Activated naive CD8-positive, alpha-beta T cell (primary cell): ENCODE data around the gene APOBEC3F.
"Not testable (repeated sequence)": the region's sequence is repeated elsewhere in the genome, so short reads cannot be mapped to it uniquely, and the experiment has no call there.

ENCODE experiments used
- H3K27ac Mint-ChIP-seq: one replicate; pipeline ENCODE4 v1.8.0; 2021; ENCODE audit warnings: mixed read lengths
- H3K27me3 Mint-ChIP-seq: one replicate; pipeline ENCODE4 v1.8.0; 2021; ENCODE audit warnings: mixed read lengths
- H3K36me3 Mint-ChIP-seq: one replicate; pipeline ENCODE4 v1.8.0; 2021; ENCODE audit warnings: mixed read lengths
- H3K4me1 Mint-ChIP-seq: one replicate; pipeline ENCODE4 v1.8.0; 2021; ENCODE audit warnings: low read depth, mixed read lengths
- H3K4me3 Mint-ChIP-seq: one replicate; pipeline ENCODE4 v1.8.0; 2021; ENCODE audit warnings: mild to moderate bottlenecking, mixed read lengths
- H3K9me3 Mint-ChIP-seq: one replicate; pipeline ENCODE4 v1.8.0; 2021; ENCODE audit warnings: low read depth, mixed read lengths

The APOBEC3F gene

GRCh38 chr22:39040538-39041296 lies at the start of gene APOBEC3F:
TSS of gene APOBEC3F (plus strand) at chr22:39040864. CDS start at chr22:39040961, 97 bp downstream.
- not testable (repeated sequence) for H3K36me3 Mint-ChIP-seq, H3K27me3 Mint-ChIP-seq, H3K9me3 Mint-ChIP-seq
- peak within 1 kb of the TSS; percentile 91 for H3K27ac Mint-ChIP-seq
- H3K4me3 Mint-ChIP-seq = peak within 1 kb of the TSS; percentile 89
- peaks cover 40% of the 10 kb centered on the region for H3K4me1 Mint-ChIP-seq

- not testable (repeated sequence) for H3K36me3 Mint-ChIP-seq, H3K27me3 Mint-ChIP-seq, H3K27ac Mint-ChIP-seq, H3K4me3 Mint-ChIP-seq, H3K9me3 Mint-ChIP-seq
- peaks cover 23% of the 10 kb centered on the region for H3K4me1 Mint-ChIP-seq
These were observed 47.7 kb upstream of the APOBEC3F start for GRCh38 chr22:38992871-38993371.

GRCh38 chr22:38996105-38996504 lies 44.6 kb upstream of the APOBEC3F start:
- Mint-ChIP-seq H3K27ac (no peak overlapping the region), H3K4me3 (no peak overlapping the region), H3K36me3 (no peaks in the 10 kb centered on the region), H3K27me3 (no peaks in the 10 kb centered on the region), H3K9me3 (peaks cover 3% of the 10 kb centered on the region), H3K4me1 (peaks cover 7% of the 10 kb centered on the region)

- Mint-ChIP-seq H3K4me1 (peaks cover 8% of the 10 kb centered on the region), H3K27me3 (no peaks in the 10 kb centered on the region), H3K9me3 (peaks cover 3% of the 10 kb centered on the region), H3K27ac (no peak overlapping the region), H3K36me3 (no peaks in the 10 kb centered on the region), H3K4me3 (no peak overlapping the region)
These were observed 43.1 kb upstream of the APOBEC3F start for GRCh38 chr22:38997518-38997917.

GRCh38 chr22:39003165-39003638 lies 37.5 kb upstream of the APOBEC3F start:
- Mint-ChIP-seq H3K4me1 (peaks cover 9% of the 10 kb centered on the region), H3K9me3 (no peaks in the 10 kb centered on the region), H3K27ac (peak overlapping the region; percentile 1), H3K4me3 (no peak overlapping the region), H3K27me3 (no peaks in the 10 kb centered on the region), H3K36me3 (no peaks in the 10 kb centered on the region)

- no peak overlapping the region for H3K4me3 Mint-ChIP-seq
- H3K27me3 Mint-ChIP-seq = no peaks in the 10 kb centered on the region
- no peaks in the 10 kb centered on the region for H3K36me3 Mint-ChIP-seq
These were observed 33.5 kb upstream of the APOBEC3F start for GRCh38 chr22:39007177-39007576.

GRCh38 chr22:39008271-39008850 lies 32.3 kb upstream of the APOBEC3F start:
- not testable (repeated sequence) for H3K4me3 Mint-ChIP-seq, H3K27me3 Mint-ChIP-seq, H3K36me3 Mint-ChIP-seq, H3K9me3 Mint-ChIP-seq
- H3K27ac Mint-ChIP-seq = peak overlapping the region; percentile 28
- H3K4me1 Mint-ChIP-seq = peaks cover 10% of the 10 kb centered on the region

More at GRCh38 chr22:39007177-39007576, 33.5 kb upstream of the APOBEC3F start:
- H3K9me3 Mint-ChIP-seq = no peaks in the 10 kb centered on the region
- peaks cover 9% of the 10 kb centered on the region for H3K4me1 Mint-ChIP-seq
- no peak overlapping the region for H3K27ac Mint-ChIP-seq

GRCh38 chr22:39010946-39011345 lies 29.7 kb upstream of the APOBEC3F start:
- Mint-ChIP-seq H3K4me1 (peaks cover 22% of the 10 kb centered on the region), H3K4me3 (no peak overlapping the region), H3K27ac (peak overlapping the region; percentile 50), H3K27me3 (no peaks in the 10 kb centered on the region), H3K36me3 (no peaks in the 10 kb centered on the region), H3K9me3 (no peaks in the 10 kb centered on the region)

GRCh38 chr22:39012533-39013511 lies 27.8 kb upstream of the APOBEC3F start:
- Mint-ChIP-seq H3K9me3 (no peaks in the 10 kb centered on the region), H3K4me3 (peak overlapping the region; percentile 64), H3K27ac (peak overlapping the region; percentile 61)

GRCh38 chr22:39013561-39013941 lies 27.1 kb upstream of the APOBEC3F start:
- H3K4me1 Mint-ChIP-seq = peaks cover 31% of the 10 kb centered on the region

More at GRCh38 chr22:39012533-39013511, 27.8 kb upstream of the APOBEC3F start:
- H3K27me3 Mint-ChIP-seq = no peaks in the 10 kb centered on the region
- H3K4me1 Mint-ChIP-seq = peaks cover 29% of the 10 kb centered on the region
- no peaks in the 10 kb centered on the region for H3K36me3 Mint-ChIP-seq

GRCh38 chr22:39013942-39014722 lies 26.5 kb upstream of the APOBEC3F start, which contains the start of gene APOBEC3C:
TSS of gene APOBEC3C (plus strand) at chr22:39014257. CDS start at chr22:39014363, 106 bp downstream.
- Mint-ChIP-seq H3K4me3 (peak within 1 kb of the TSS; percentile 95), H3K27ac (peak within 1 kb of the TSS; percentile 98), H3K36me3 (no peaks in the 10 kb centered on the region), H3K4me1 (peaks cover 31% of the 10 kb centered on the region), H3K9me3 (no peaks in the 10 kb centered on the region), H3K27me3 (no peaks in the 10 kb centered on the region)

More at GRCh38 chr22:39013561-39013941, 27.1 kb upstream of the APOBEC3F start:
- H3K4me3 Mint-ChIP-seq = peak overlapping the region; percentile 95
- not testable (repeated sequence) for H3K9me3 Mint-ChIP-seq, H3K36me3 Mint-ChIP-seq, H3K27me3 Mint-ChIP-seq
- H3K27ac Mint-ChIP-seq = peak overlapping the region; percentile 98

GRCh38 chr22:39014723-39015121 lies 25.9 kb upstream of the APOBEC3F start:
- not testable (repeated sequence) for H3K9me3 Mint-ChIP-seq, H3K36me3 Mint-ChIP-seq, H3K27me3 Mint-ChIP-seq
- Mint-ChIP-seq H3K27ac (peak overlapping the region; percentile 98), H3K4me1 (peaks cover 33% of the 10 kb centered on the region), H3K4me3 (peak overlapping the region; percentile 95)

- H3K9me3 Mint-ChIP-seq = no peaks in the 10 kb centered on the region
- H3K4me3 Mint-ChIP-seq = peak overlapping the region; percentile 27
These were observed 24.1 kb upstream of the APOBEC3F start for GRCh38 chr22:39016592-39016991.

More at GRCh38 chr22:39016592-39016991, 24.1 kb upstream of the APOBEC3F start:
- Mint-ChIP-seq H3K27ac (peak overlapping the region; percentile 72), H3K4me1 (peaks cover 42% of the 10 kb centered on the region), H3K36me3 (no peaks in the 10 kb centered on the region), H3K27me3 (no peaks in the 10 kb centered on the region)
